Mucosa of descending colon (tissue), 3 donors: Measurements from ENCODE around the gene ATP5MG. TPM values are rescaled to one million over a fixed set of nuclear protein-coding genes. Genes with fewer than 3 reads are reported as not detected.
A peak's percentile ranks its signal among the peaks of the same experiment; 100 is the strongest.
"Not testable (repeated sequence)": the region's sequence is repeated elsewhere in the genome, so short reads cannot be mapped to it uniquely, and the experiment has no call there.

Experiments used
- ATAC-seq: fragments of 200-7000 bp; cut with Tn5 transposase; one replicate; pipeline ENCODE4 v1.9.1; 2020; ENCODE audit warnings: mild to moderate bottlenecking, moderate library complexity
- DNase-seq, 3 donors: peaks; one replicate each; pipeline ENCODE4 v3.0.0-alpha.2; 2020
- H3K36me3 ChIP-seq: fragments of 200-600 bp; one replicate; pipeline ENCODE4 v1.8.0; 2021; ENCODE audit warnings: low read depth, mild to moderate bottlenecking
- H3K4me1 ChIP-seq: fragments of 200-600 bp; one replicate; pipeline ENCODE4 v1.8.0; 2021; ENCODE audit warnings: low read depth, mild to moderate bottlenecking
- H3K4me3 ChIP-seq: fragments of 200-600 bp; one replicate; pipeline ENCODE4 v1.8.0; 2021; ENCODE audit warnings: mild to moderate bottlenecking
- H3K9me3 ChIP-seq: fragments of 200-600 bp; one replicate; pipeline ENCODE4 v1.8.0; 2021; ENCODE audit warnings: mild to moderate bottlenecking
- intact Hi-C, 2 donors: fragments of 100-400 bp; cut with DNase I in 1 of 2; cut with micrococcal nuclease in 1 of 2; formaldehyde crosslinking; loops; one replicate each; pipeline versions ENCODE4 v1.11.0 to v1.11.1; 2022; cut with DNase I, micrococcal nuclease
- total RNA-seq, 3 donors: library from RNA; stranded (reverse); fragmentation: NEBNext Ultra II Directional in 2 of 3; extraction: Animal tissue kit (Norgen Biotek cat#: 25700) in 2 of 3; gene quantifications; one replicate each; pipeline versions ENCODE4 v1.2.1 to v1.2.4, GENCODE V29; 2021 to 2023
- TF ChIP-seq, protein P1 (sequence below): fragments of 200-600 bp; IDR thresholded peaks from one replicate; pipeline ENCODE4 v1.8.0; 2022; ENCODE audit warnings: antibody characterized with exemption, mild to moderate bottlenecking
- donor health status: DM: no; HTN: no; CAD: no; lungs with moderate emphysema.
- donor health status: DM: no; HTN: no; CAD: no.
- donor health status: DM: no; HTN: yes; CAD: no.

ATP5MG gene
- total RNA-seq, 3 donors from 2014 or later, result 224 to 287 (median 262) TPM

GRCh38 chr11:118397448-118397847 is 4.0 kb upstream of the ATP5MG start:
- intact Hi-C loops, result no loop called here
- ATAC-seq (no peak), DNase-seq (no peak)
- H3K4me3 ChIP-seq, result no peak overlapping the region
- H3K36me3 ChIP-seq, result peaks cover 18% of the 10 kb centered on the region
- TF ChIP-seq, protein P1, sequence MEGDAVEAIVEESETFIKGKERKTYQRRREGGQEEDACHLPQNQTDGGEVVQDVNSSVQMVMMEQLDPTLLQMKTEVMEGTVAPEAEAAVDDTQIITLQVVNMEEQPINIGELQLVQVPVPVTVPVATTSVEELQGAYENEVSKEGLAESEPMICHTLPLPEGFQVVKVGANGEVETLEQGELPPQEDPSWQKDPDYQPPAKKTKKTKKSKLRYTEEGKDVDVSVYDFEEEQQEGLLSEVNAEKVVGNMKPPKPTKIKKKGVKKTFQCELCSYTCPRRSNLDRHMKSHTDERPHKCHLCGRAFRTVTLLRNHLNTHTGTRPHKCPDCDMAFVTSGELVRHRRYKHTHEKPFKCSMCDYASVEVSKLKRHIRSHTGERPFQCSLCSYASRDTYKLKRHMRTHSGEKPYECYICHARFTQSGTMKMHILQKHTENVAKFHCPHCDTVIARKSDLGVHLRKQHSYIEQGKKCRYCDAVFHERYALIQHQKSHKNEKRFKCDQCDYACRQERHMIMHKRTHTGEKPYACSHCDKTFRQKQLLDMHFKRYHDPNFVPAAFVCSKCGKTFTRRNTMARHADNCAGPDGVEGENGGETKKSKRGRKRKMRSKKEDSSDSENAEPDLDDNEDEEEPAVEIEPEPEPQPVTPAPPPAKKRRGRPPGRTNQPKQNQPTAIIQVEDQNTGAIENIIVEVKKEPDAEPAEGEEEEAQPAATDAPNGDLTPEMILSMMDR, result no peak
- no peaks in the 10 kb centered on the region for H3K9me3 ChIP-seq
- peaks cover 7% of the 10 kb centered on the region for H3K4me1 ChIP-seq

DNA sequence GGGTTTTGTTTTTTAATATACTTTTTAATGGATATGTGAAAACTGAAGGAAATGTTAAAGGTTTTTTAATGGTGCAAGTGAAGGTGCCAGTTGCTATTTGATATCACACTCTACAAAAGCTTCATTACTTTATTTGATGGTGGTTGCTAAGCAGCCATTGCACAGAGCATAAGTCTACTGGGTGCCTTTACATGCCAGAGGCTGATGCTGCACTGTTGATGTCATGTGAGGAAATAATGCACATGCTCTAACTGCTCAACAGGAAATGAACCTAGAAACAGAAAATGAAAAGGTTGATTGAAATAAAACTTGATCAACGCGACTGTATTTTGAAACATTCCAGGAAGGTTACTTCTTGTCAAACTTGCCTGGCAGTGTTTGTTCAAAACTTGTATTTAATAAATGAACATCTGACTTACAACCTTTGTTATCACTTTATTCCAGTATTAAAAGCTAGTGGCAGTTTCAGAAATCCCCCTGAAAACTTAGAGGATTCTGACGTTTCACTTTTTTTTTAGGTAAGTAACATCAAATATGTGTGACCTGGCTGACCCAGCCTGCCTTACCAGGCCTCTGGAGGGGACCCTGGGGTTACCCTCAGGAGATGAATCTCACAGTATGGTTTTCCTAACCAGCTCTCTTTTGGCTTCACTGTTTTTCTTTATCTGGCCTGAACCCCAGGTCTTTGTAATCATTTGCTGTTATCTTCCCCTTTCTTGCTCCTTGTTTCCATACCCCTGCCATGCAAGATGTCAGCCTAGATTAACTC is 2.4 kb upstream of the ATP5MG start:
- Histone ChIP-seq H3K9me3 (no peaks in the 10 kb centered on the region), H3K36me3 (peaks cover 14% of the 10 kb centered on the region), H3K4me1 (peaks cover 18% of the 10 kb centered on the region), H3K4me3 (no peak overlapping the region)
- TF ChIP-seq, protein P1, result no peak
- ATAC-seq, result peak; percentile 26
- DNase-seq, result no peak
- intact Hi-C loops, result no loop called here

DNA sequence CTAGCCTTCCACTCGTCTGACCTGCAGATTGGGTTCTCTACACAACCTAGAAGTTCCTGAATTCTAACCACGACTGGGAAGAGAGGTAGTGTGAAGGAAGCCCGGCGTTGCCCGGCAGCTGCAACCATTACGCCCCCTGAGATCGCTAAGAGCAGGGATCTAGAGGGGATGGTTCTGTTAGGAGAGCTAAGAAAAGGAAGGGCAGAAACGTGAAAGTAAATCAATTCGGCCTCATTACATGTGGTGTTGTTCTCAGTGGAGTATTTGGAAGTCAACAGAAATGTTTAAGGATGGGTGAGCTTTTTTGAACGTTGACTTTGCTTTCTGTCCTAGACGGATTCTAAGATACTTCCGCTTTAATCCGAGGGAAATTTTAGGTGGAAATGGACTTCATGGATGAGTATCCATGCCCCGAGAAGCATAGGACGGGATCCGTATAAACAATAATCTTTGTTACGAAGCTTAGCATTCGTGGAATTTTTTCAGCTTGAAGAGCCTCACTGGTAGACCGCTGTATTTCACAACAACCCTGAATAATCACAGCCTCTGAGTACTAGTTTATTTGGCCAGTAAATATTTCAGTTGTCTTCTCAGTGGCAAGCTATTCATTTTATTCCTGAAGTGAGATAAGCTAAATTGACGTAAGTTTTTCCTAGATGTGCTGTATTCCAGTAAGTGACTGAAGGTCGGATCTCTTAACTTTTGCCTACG is 629 bp downstream of the ATP5MG start:
- H3K36me3 ChIP-seq, result no peaks in the 10 kb centered on the region
- TF ChIP-seq, protein P1, result no peak
- DNase-seq, result no peak
- peaks cover 18% of the 10 kb centered on the region for H3K4me1 ChIP-seq
- H3K4me3 ChIP-seq, result peak overlapping the region; percentile 93
- intact Hi-C loops, result no loop called here
- no peak for ATAC-seq
- H3K9me3 ChIP-seq, result no peaks in the 10 kb centered on the region

DNA sequence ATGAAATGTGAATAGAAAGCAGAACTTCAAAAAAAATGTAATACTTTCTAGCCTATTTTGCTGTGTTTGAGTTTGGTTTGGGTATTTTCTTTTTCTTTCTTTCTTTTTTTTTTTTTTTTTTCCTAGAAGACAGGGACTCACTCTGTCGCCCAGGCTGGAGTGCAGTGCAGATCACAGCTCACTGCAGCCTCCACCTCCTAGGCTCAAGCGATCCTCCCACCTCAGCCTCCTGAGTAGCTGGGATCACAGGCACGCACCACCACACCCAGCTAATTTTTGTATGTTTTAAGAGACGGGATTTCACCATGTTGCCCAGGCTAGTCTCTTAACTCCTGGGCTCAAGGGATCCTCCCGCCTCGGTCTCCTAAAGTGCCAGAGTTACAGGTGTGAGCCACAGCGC is 1.2 kb downstream of the ATP5MG start:
- peaks cover 18% of the 10 kb centered on the region for H3K4me1 ChIP-seq
- intact Hi-C loops, result not testable (repeated sequence)

DNA sequence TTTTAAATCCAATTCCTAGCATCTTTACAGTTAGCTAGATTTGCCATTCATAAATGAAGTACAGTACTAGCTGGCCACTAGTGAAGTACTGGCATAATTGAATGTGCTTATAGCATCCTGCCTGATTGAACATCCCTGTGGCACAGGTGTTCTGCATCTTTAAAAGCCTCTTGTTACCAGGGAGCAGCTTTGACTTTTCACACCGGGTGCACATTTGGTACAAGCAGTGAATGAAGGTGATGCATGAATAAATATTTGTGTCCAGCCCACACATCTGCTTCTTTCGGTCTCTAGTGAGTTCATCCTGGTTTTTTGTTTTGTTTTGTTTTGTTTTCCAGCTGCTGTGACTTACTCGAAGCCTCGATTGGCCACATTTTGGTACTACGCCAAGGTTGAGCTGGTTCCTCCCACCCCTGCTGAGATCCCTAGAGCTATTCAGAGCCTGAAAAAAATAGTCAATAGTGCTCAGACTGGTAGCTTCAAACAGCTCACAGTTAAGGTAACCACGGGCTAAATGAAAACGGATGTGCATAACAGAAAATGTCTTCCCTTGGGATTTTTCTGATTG is 5.3 kb downstream of the ATP5MG start:
- intact Hi-C loops, result no loop called here
- H3K4me3 ChIP-seq, result no peak overlapping the region
- H3K36me3 ChIP-seq, result no peaks in the 10 kb centered on the region
- DNase-seq (peak in 1 of 3 donors; percentile 19), ATAC-seq (no peak)
- no peaks in the 10 kb centered on the region for H3K9me3 ChIP-seq
- H3K4me1 ChIP-seq, result peaks cover 20% of the 10 kb centered on the region
- TF ChIP-seq, protein P1, result no peak

More for the DNA sequence above, 1.2 kb downstream of the ATP5MG start:
- DNase-seq, H3K9me3 ChIP-seq, H3K36me3 ChIP-seq, ATAC-seq: not testable (repeated sequence)
- peak overlapping the region; percentile 93 for H3K4me3 ChIP-seq
